Immature natural killer cell (primary cell): ENCODE measurements around the gene ADIPOQ. TPM values are rescaled to one million over a fixed set of nuclear protein-coding genes. Genes with fewer than 3 reads are reported as not detected.

Source experiments
- polyA plus RNA-seq, 3 donors: library from polyadenylated mRNA; unstranded; fragments of 300-500 nt; fragmentation: Illumina TruSeq; gene quantifications; one replicate each; pipeline ENCODE4 v1.2.3, GENCODE V29; 2021

The ADIPOQ gene
- polyA plus RNA-seq, 3 donors from 2014 or later = not detected

Other genes starting within 250 kb of the ADIPOQ start
- gene AHSG, start 229.7 kb upstream of the ADIPOQ start, polyA plus RNA-seq = not detected
- not detected for gene FETUB, start 202.3 kb upstream of the ADIPOQ start, polyA plus RNA-seq
- not detected for gene HRG, start 176.7 kb upstream of the ADIPOQ start, polyA plus RNA-seq
- gene KNG1, start 125.4 kb upstream of the ADIPOQ start, polyA plus RNA-seq = not detected
- 100 to 1,000 TPM; 132 to 151 (median 140) TPM for gene EIF4A2, start 59.1 kb upstream of the ADIPOQ start, polyA plus RNA-seq
- gene RFC4, start 36.2 kb upstream of the ADIPOQ start, polyA plus RNA-seq = 10 to 100 TPM; 17.7 to 19.5 (median 18.1) TPM
- 100 to 1,000 TPM in 1 of 3 donors, 10 to 100 TPM in 2; 49.8 to 142 (median 74.4) TPM for gene ST6GAL1, start 87.8 kb downstream of the ADIPOQ start, polyA plus RNA-seq